DND-41 (cell line): Measurements from ENCODE around the gene GNLY.

Experiments
- CTCF ChIP-seq: IDR thresholded peaks from 2 replicates; pipeline ENCODE4 v1.5.1; 2012; ENCODE audit warnings: borderline replicate concordance, low read length, moderate library complexity, mild to moderate bottlenecking; ENCODE audit not compliant: poor library complexity, severe bottlenecking; ENCODE audit errors: extremely low read depth
- EZH2 ChIP-seq: IDR thresholded peaks from 3 replicates; pipeline ENCODE4 v1.6.1; 2012; ENCODE audit warnings: borderline replicate concordance, low read depth, mild to moderate bottlenecking, moderate library complexity, low read length, inconsistent platforms; ENCODE audit not compliant: severe bottlenecking

GRCh38 chr2:85728342-85728741 lies 34.2 kb downstream of the GNLY start:
- TF ChIP-seq CTCF (no peak), EZH2 (no peak)
